HG03108 (cell line): ENCODE results near the gene NUCKS1.

ENCODE experiments used
- ATAC-seq: cut with Tn5 transposase; IDR thresholded peaks from one replicate; pipeline ENCODE4 v1.9.1; 2021; ENCODE audit warnings: moderate library complexity; ENCODE audit not compliant: unreplicated experiment

The NUCKS1 gene

GRCh38 chr1:205701891-205702290 is 48.1 kb downstream of the NUCKS1 start:
- no peak for ATAC-seq

- ATAC-seq, result no peak
Measured at GRCh38 chr1:205701420-205701819, 48.6 kb downstream of the NUCKS1 start.

DNA sequence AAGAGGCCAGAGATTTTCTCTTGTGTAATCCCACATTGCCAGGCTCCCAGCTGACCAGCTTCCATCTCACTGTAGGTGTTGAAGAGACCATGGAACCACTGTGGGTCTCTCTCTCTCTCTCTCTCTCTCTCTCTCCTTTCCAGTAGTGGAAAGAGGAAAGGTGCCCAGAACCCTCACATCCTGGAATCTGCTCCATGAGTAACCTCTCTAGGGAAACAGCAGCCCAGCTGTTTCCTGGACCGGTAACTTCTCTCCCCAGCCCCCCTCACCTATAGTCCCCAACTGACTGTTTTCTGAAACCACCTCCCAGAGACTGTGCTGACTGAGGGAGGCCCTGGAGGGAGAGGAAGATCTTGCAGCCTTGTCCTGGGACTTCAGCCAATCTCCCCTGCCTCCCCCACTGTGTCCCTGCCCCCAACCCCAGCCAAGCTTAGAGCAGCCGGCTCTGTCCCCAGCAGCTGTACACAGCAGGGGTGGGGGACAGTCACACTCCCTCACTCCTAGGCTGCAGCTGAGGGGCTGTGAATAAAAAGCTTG is 49.0 kb downstream of the NUCKS1 start:
- no peak for ATAC-seq

GRCh38 chr1:205699416-205699815 is 50.6 kb downstream of the NUCKS1 start:
- no peak for ATAC-seq

GRCh38 chr1:205698921-205699320 is 51.1 kb downstream of the NUCKS1 start:
- ATAC-seq, result no peak

- ATAC-seq, result no peak
Measured at GRCh38 chr1:205693421-205693991, 56.5 kb downstream of the NUCKS1 start.

GRCh38 chr1:205692423-205692822 is 57.6 kb downstream of the NUCKS1 start:
- no peak for ATAC-seq

DNA sequence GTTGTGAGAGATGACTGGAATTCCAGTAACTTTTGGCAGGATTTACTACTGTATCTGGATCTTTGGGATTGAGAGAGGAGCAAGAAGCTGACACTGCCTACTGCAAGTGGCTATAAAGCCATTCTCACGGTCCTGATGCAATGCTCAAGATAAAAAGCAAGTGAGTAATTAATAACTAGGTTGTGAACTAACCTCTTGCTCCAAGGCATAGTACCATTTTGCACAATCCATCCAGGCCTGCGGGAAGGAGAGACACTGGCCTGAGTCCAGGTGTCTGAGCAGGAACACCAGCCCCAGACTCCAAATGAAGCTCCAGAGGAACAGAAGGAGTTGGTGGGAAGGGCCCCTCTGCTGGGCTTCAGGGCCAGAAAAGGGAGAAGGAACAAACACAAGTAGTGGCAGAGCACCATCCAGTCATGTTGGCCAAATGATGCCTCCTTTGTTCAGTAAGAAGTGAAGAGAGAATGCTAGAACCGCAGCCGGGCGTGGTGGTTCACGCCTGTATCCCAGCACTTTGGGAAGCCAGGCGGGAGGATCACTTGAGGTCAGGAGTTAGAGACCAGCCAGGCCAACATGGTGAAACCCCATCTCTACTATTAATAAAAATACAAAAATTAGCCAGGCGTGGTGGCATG is 59.7 kb downstream of the NUCKS1 start:
- ATAC-seq, result no peak

GRCh38 chr1:205689479-205689878 is 60.5 kb downstream of the NUCKS1 start:
- ATAC-seq, result no peak

- ATAC-seq, result no peak
Measured at GRCh38 chr1:205688171-205689080, 61.6 kb downstream of the NUCKS1 start.

GRCh38 chr1:205687242-205687641 is 62.7 kb downstream of the NUCKS1 start:
- no peak for ATAC-seq

- ATAC-seq, result no peak
Measured at GRCh38 chr1:205681364-205681763, 68.6 kb downstream of the NUCKS1 start.

DNA sequence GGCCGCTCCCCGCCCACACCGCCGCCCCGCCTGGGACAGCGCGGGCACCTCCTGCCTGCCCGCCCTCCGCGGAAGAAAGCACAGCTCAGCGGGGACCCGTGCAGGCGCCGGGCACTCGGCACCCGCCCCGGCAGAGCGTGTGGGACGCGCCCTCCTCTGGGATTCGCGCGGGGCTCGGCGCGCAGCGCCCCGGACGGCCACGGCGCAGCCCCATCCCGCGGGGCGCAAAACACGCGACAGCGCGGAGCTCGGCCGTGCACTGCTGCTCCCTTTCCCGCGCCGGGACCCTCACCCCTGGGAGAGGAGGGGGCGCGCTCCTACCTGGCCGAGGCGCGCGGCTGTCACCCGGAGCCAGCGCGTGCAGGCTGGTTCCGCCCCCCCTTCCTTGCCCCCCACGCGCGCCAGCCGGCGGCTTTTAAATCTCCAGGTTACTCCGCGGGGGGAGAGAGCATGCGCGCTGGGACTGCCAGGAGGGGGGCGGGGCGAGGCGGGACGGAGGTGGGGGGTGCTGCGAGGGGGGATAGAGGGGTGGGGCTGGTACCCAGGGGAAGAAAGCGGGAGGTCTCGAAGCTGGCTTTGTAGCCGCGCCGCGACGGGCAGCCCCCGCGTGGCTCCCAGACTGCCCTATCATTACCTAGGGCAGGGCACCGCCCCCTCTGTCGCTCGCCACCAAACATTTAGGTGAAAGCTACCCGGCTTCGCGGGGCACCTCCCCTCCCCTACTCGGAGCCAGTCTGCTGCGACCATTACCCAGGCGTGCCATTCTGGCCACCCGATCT is 69.7 kb downstream of the NUCKS1 start, which contains the start of gene SLC45A3:
SLC45A3 (minus strand) TSS at position 437 of the 779 bp plus-strand sequence. CDS start 15,853 bp downstream, outside the sequence.
- peak; percentile 26 for ATAC-seq

- no peak for ATAC-seq
Measured at GRCh38 chr1:205678286-205679111, 71.5 kb downstream of the NUCKS1 start.

DNA sequence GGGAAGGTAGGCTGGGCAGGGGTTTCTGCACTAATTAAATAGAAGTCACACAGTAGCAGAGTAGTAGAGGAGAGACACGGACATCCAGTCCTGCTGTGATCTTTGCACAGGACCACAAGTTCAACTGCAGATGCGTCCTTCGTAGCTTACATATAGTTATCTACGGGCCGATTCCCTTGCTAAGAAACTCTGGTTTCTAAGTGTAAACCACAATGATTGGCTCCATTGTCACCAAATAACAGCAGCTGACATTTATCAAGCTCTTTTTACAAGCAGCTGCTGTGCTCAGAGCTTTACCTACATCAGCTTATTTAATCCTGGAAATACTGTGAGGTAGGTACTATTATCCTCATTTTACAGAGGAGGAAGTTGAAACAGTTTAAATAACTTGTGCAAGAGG is 72.8 kb downstream of the NUCKS1 start:
- ATAC-seq, result no peak

DNA sequence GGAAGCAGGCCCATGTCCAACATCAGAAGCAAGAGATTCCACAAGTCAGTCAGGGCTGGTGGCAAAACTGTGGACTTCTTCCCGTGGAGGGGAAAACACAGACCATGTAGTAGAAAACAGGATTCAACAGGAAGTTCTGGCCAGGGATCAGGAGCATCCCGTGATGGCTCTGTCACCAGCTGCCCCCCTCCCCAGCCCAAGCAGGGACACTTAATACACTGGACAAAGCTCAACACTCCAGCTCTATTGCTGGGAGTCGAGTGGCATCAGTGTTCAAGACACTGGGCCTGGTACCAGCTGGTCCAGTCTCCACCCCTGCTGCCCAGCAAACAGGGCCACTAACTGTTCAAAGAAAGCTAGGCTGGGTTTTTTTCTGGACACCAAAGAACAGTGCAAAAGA is 73.4 kb downstream of the NUCKS1 start:
- ATAC-seq, result no peak

- no peak for ATAC-seq
Measured at GRCh38 chr1:205676002-205676401, 74.0 kb downstream of the NUCKS1 start.

GRCh38 chr1:205675247-205675646 is 74.7 kb downstream of the NUCKS1 start:
- ATAC-seq, result no peak

GRCh38 chr1:205672970-205673369 is 77.0 kb downstream of the NUCKS1 start:
- ATAC-seq, result no peak

DNA sequence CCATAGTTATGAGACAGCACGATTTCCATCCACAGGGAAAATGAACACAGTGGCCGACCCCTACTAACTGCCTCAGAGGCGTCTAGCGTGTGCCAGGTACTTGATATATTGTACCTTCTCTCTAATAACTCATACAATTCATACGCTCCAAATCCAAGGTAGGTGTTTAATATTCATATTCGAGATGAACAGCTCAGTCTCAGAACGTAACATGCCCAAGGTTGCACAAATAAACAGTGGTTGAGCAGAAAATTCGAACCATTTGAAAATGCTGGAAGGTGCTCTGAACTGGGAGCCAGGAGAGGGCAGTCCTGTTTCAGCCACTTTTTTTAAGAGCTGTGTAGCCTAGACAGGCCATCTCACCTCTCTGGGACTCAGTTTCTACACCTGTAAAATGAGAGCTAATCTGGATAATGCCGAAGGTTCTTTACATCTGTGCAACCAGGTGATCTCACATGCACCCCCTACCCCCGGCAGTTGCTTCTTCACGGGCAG is 77.5 kb downstream of the NUCKS1 start:
- no peak for ATAC-seq
